Memory B cell (primary cell): ENCODE data around the gene CHD2.

ENCODE experiments used
- ATAC-seq: fragments of 150-1000 bp; cut with Tn5 transposase; 2 replicates; pipeline ENCODE4 v1.10.0; 2021; ENCODE audit warnings: low read depth, mild to moderate bottlenecking, moderate library complexity
- DNase-seq, 2 donors: peaks; one replicate each; pipeline ENCODE4 v3.0.0; 2022; ENCODE audit warnings: low spot score in 2 of 2
- H3K27ac Mint-ChIP-seq: one replicate; pipeline ENCODE4 v1.8.0; 2022; ENCODE audit warnings: mild to moderate bottlenecking, moderate library complexity, mixed read lengths
- H3K27me3 Mint-ChIP-seq: one replicate; pipeline ENCODE4 v1.8.0; 2022; ENCODE audit warnings: mixed read lengths
- H3K36me3 Mint-ChIP-seq: one replicate; pipeline ENCODE4 v1.8.0; 2022; ENCODE audit warnings: mild to moderate bottlenecking, mixed read lengths
- H3K4me1 Mint-ChIP-seq: one replicate; pipeline ENCODE4 v1.8.0; 2022; ENCODE audit warnings: mixed read lengths
- H3K4me3 Mint-ChIP-seq: one replicate; pipeline ENCODE4 v1.8.0; 2022; ENCODE audit warnings: mild to moderate bottlenecking, moderate library complexity, mixed read lengths
- H3K9me3 Mint-ChIP-seq: one replicate; pipeline ENCODE4 v1.8.0; 2022; ENCODE audit warnings: mixed read lengths

CHD2 gene

DNA sequence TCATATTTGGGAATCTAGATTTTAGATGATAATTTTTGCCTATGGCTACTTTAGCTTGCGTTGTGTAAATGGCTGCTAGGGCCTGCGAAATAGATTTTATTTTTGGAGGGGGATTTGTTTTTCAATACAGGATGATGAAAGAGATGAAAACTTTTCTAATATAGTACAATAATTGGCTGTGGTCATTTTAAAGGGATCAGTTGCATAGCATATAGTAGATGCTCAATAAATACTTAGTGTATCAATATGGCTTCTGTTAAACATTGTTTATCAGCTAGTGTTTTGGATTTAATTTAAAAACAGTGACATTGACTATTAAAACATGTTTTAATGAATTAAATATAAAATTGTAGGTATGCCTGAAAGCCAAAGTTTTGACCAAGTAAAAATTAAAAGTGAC lies 6.9 kb upstream of the CHD2 start:
- ATAC-seq: no peak
- no peak for DNase-seq
- no peak overlapping the region for H3K4me3 Mint-ChIP-seq
- H3K4me1 Mint-ChIP-seq: peaks cover 27% of the 10 kb centered on the region
- H3K27ac Mint-ChIP-seq: no peak overlapping the region
- H3K36me3 Mint-ChIP-seq: peaks cover 31% of the 10 kb centered on the region
- H3K9me3 Mint-ChIP-seq: peaks cover 1% of the 10 kb centered on the region
- no peaks in the 10 kb centered on the region for H3K27me3 Mint-ChIP-seq

- Mint-ChIP-seq H3K36me3 (peaks cover 28% of the 10 kb centered on the region), H3K9me3 (peaks cover 9% of the 10 kb centered on the region), H3K27me3 (no peaks in the 10 kb centered on the region), H3K27ac (peak overlapping the region; percentile 82), H3K4me1 (peaks cover 25% of the 10 kb centered on the region), H3K4me3 (no peak overlapping the region)
- DNase-seq: no peak
- ATAC-seq: no peak
Measured at GRCh38 chr15:92896561-92896960, 3.6 kb upstream of the CHD2 start.

- peaks cover 9% of the 10 kb centered on the region for H3K9me3 Mint-ChIP-seq
- peak overlapping the region; percentile 18 for H3K27ac Mint-ChIP-seq
- no peak for ATAC-seq
- DNase-seq: no peak
- H3K27me3 Mint-ChIP-seq: no peaks in the 10 kb centered on the region
- no peak overlapping the region for H3K4me3 Mint-ChIP-seq
- H3K4me1 Mint-ChIP-seq: peaks cover 21% of the 10 kb centered on the region
- peaks cover 26% of the 10 kb centered on the region for H3K36me3 Mint-ChIP-seq
Measured at GRCh38 chr15:92897620-92898019, 2.5 kb upstream of the CHD2 start.

DNA sequence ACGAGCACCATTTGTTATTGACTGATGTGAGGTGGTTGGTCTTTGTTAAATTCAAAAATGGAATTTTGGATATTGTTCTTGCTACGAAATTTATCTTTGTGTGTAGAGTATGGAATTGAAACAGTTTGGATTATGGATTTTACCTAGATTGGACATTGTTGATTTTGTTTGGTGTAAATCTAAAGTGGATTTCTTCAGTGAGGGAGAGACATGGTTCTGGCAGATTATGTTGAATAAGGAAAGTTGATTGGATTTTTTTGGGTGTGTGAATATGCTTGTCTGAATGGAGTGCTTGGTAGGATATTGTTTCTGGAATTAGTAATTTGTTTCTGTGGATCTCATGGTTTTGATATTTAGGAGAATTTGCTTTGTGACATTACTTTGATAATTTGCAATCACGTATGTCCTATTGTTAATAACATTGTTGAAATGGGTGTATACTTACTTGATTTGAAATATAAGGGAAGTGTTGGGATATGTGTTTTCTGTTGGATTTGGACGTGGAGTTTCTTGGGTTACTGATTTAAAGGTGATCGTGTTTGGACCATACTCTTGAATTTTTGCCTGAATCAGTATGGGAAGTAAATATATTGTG lies 1.0 kb upstream of the CHD2 start:
- H3K27me3 Mint-ChIP-seq: no peaks in the 10 kb centered on the region
- ATAC-seq (no peak), DNase-seq (no peak)
- peaks cover 8% of the 10 kb centered on the region for H3K9me3 Mint-ChIP-seq
- H3K27ac Mint-ChIP-seq: peak overlapping the region; percentile 99
- H3K4me3 Mint-ChIP-seq: peak overlapping the region; percentile 69
- peaks cover 23% of the 10 kb centered on the region for H3K36me3 Mint-ChIP-seq
- H3K4me1 Mint-ChIP-seq: peaks cover 25% of the 10 kb centered on the region

- Mint-ChIP-seq H3K27me3 (no peaks in the 10 kb centered on the region), H3K4me1 (peaks cover 25% of the 10 kb centered on the region), H3K9me3 (peaks cover 8% of the 10 kb centered on the region), H3K27ac (peak overlapping the region; percentile 99), H3K4me3 (peak overlapping the region; percentile 69), H3K36me3 (peaks cover 23% of the 10 kb centered on the region)
- no peak for DNase-seq
- no peak for ATAC-seq
Measured at GRCh38 chr15:92899601-92899947, 550 bp upstream of the CHD2 start.

DNA sequence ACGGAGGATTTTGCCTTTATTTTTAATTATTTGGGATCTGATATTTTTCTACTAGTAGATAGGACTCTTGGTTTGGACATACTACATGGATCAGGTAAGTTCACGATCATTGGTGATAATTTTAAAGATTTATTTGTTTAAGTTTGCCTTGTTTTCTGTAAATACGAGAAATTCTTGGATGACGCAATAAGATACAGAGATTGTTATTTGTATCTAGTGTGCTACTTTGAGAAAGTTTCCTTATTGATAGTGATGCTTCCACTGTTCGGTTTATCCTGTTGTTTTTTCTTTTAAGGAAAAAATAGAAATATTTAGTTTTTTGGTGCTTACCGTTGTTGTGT lies 577 bp downstream of the CHD2 start:
- no peak for DNase-seq
- peak overlapping the region; percentile 99 for H3K27ac Mint-ChIP-seq
- H3K36me3 Mint-ChIP-seq: peaks cover 21% of the 10 kb centered on the region
- ATAC-seq: no peak
- H3K4me1 Mint-ChIP-seq: peaks cover 26% of the 10 kb centered on the region
- peak overlapping the region; percentile 97 for H3K4me3 Mint-ChIP-seq
- no peaks in the 10 kb centered on the region for H3K27me3 Mint-ChIP-seq
- peaks cover 8% of the 10 kb centered on the region for H3K9me3 Mint-ChIP-seq

DNA sequence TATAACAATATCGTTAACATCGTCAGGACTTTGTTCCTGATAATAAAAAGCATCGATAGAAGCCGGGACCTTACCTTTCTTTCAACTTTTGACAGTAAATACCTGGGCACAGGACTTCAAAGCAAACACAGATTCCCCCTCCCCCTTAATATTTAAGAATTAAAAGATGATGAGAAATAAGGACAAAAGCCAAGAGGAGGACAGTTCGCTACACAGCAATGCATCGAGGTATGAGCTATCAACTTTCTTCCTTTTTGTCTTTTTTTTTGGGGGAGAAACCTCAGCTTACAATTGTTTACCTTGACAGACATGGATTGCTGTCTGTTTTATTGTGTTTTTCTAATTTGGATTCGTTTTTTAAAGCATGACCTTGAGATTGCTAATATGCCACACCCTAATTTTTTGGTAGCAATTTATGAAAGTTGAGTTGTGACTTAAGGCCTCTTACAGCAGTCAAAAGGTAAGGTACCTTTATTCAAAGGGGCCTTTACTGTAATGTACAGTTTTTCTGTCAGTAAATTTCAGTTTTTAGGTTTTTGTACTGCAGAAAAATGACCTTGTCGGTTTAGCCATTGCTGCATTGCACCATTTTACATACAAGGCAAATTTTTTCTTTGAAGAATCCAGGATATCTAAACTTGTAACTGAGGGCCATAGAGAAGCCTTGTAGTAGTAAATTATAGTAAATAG lies 1.1 kb downstream of the CHD2 start:
- DNase-seq (no peak), ATAC-seq (no peak)
- Mint-ChIP-seq H3K4me3 (peak overlapping the region; percentile 97), H3K4me1 (peaks cover 29% of the 10 kb centered on the region), H3K36me3 (peaks cover 21% of the 10 kb centered on the region), H3K9me3 (peaks cover 8% of the 10 kb centered on the region), H3K27me3 (no peaks in the 10 kb centered on the region), H3K27ac (peak overlapping the region; percentile 99)

- DNase-seq (no peak), ATAC-seq (no peak)
- H3K36me3 Mint-ChIP-seq: peaks cover 21% of the 10 kb centered on the region
- H3K27ac Mint-ChIP-seq: peak overlapping the region; percentile 99
- peaks cover 8% of the 10 kb centered on the region for H3K9me3 Mint-ChIP-seq
- H3K4me1 Mint-ChIP-seq: peaks cover 29% of the 10 kb centered on the region
- H3K27me3 Mint-ChIP-seq: no peaks in the 10 kb centered on the region
- H3K4me3 Mint-ChIP-seq: peak overlapping the region; percentile 81
Measured at GRCh38 chr15:92901995-92902394, 1.9 kb downstream of the CHD2 start.

DNA sequence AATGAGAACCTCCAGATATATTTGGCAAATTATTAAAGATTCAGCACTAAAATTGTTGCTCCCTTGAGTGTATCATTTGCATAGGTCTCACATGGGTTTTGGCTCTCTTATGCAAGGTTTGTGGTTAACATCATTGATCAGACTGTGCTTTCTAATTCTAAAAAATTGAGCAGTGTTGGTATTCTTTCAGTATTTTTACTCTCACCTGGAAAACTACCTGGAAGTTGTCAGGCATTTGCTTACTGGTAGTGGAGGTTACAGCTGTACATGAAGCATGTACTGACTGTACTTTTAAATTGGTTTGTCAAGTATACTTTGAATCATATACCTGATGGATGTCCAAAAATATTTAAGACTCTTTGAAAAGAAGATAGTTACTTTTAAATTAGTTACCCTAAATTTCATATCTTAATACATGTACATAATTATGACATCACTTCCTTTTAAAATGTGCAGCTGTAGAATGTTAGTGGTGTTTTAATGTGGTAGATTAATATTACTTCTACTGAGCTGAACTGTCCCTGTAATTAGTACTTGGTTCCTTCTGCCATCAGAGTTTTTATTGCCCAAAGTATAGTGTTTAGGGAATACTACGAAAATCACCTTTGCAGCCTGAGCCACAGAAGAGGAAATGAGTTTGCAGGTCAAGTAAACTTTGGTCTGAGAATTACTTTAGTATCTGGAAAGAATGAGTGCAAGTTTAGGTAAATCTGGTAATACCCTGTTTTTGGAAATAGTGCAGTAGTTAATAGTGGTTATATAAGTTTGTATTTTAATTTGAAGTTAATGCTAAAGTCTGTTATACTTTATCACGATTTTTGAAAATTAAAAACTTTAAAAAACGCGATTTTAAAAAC lies 2.8 kb downstream of the CHD2 start:
- Mint-ChIP-seq H3K36me3 (peaks cover 18% of the 10 kb centered on the region), H3K9me3 (peaks cover 8% of the 10 kb centered on the region), H3K27me3 (no peaks in the 10 kb centered on the region), H3K4me1 (peaks cover 32% of the 10 kb centered on the region), H3K27ac (peak overlapping the region; percentile 99), H3K4me3 (peak overlapping the region; percentile 88)
- ATAC-seq: no peak
- DNase-seq: no peak

GRCh38 chr15:92903631-92903965 lies 3.5 kb downstream of the CHD2 start:
- Mint-ChIP-seq H3K9me3 (peaks cover 8% of the 10 kb centered on the region), H3K27me3 (no peaks in the 10 kb centered on the region), H3K36me3 (peaks cover 20% of the 10 kb centered on the region), H3K27ac (peak overlapping the region; percentile 99), H3K4me3 (peak overlapping the region; percentile 98), H3K4me1 (peaks cover 39% of the 10 kb centered on the region)
- ATAC-seq (no peak), DNase-seq (no peak)

GRCh38 chr15:92903966-92904721 lies 4.0 kb downstream of the CHD2 start:
- H3K27me3 Mint-ChIP-seq: no peaks in the 10 kb centered on the region
- peaks cover 4% of the 10 kb centered on the region for H3K9me3 Mint-ChIP-seq
- peak overlapping the region; percentile 99 for H3K27ac Mint-ChIP-seq
- peak; percentile 81 for ATAC-seq
- H3K36me3 Mint-ChIP-seq: peaks cover 20% of the 10 kb centered on the region
- H3K4me3 Mint-ChIP-seq: peak overlapping the region; percentile 98
- peak; percentile 99 for DNase-seq
- peaks cover 39% of the 10 kb centered on the region for H3K4me1 Mint-ChIP-seq

GRCh38 chr15:92904722-92905571 lies 4.8 kb downstream of the CHD2 start:
- Mint-ChIP-seq H3K27ac (peak overlapping the region; percentile 99), H3K27me3 (no peaks in the 10 kb centered on the region), H3K9me3 (no peaks in the 10 kb centered on the region), H3K36me3 (peaks cover 19% of the 10 kb centered on the region), H3K4me1 (peaks cover 39% of the 10 kb centered on the region), H3K4me3 (peak overlapping the region; percentile 98)
- DNase-seq (no peak), ATAC-seq (no peak)

DNA sequence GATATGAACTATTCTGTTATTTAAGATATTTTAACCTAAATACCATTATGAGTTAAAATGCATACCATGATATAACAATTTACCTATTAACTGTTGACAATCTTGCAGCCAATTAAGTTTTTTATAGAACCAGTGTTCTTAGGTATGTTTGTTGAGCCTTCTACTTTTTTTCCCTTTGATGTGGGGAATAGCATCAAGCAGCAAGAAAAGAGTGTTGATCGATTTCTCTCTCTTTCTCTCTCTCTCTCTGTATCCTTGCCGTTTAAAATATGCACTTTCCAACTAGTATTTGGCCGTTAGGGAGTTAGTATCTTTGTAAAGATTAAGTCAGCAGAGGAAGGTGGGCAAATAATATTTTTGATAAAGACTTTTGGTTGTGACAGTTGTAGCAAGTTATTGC lies 5.9 kb downstream of the CHD2 start:
- H3K36me3 Mint-ChIP-seq: peaks cover 22% of the 10 kb centered on the region

More for the DNA sequence above, 5.9 kb downstream of the CHD2 start:
- peak overlapping the region; percentile 99 for H3K27ac Mint-ChIP-seq
- H3K9me3 Mint-ChIP-seq: no peaks in the 10 kb centered on the region
- H3K4me1 Mint-ChIP-seq: peaks cover 46% of the 10 kb centered on the region
- peak overlapping the region; percentile 69 for H3K4me3 Mint-ChIP-seq
- ATAC-seq (no peak), DNase-seq (no peak)
- no peaks in the 10 kb centered on the region for H3K27me3 Mint-ChIP-seq
